HEK293T (cell line): ENCODE data around the gene EFNB2.

Source experiments
- ARNT ChIP-seq: fragments of 450-650 bp; IDR thresholded peaks from 2 replicates; pipeline ENCODE4 v1.6.1; 2017; ENCODE audit warnings: mild to moderate bottlenecking
- BHLHE40 ChIP-seq: fragments of 450-650 bp; IDR thresholded peaks from 2 replicates; pipeline ENCODE4 v1.6.1; 2016; ENCODE audit warnings: mild to moderate bottlenecking, moderate library complexity, borderline replicate concordance
- CTBP1 ChIP-seq: fragments of 450-650 bp; IDR thresholded peaks from 2 replicates; pipeline ENCODE4 v1.6.1; 2016; ENCODE audit warnings: borderline replicate concordance
- FOXA1 ChIP-seq: fragments of 450-650 bp; IDR thresholded peaks from 2 replicates; pipeline ENCODE4 v1.6.1; 2016; ENCODE audit warnings: mild to moderate bottlenecking
- FOXM1 ChIP-seq: fragments of 450-650 bp; IDR thresholded peaks from 2 replicates; pipeline ENCODE4 v1.6.1; 2017; ENCODE audit warnings: mild to moderate bottlenecking, borderline replicate concordance
- HDGF ChIP-seq: fragments of 450-650 bp; IDR thresholded peaks from 2 replicates; pipeline ENCODE4 v1.6.1; 2017; ENCODE audit warnings: antibody characterized with exemption, borderline replicate concordance
- L3MBTL2 ChIP-seq: fragments of 450-650 bp; conservative IDR thresholded peaks from 2 replicates; pipeline ENCODE4 v1.6.1; 2016; ENCODE audit warnings: mild to moderate bottlenecking
- LEF1 ChIP-seq: fragments of 450-650 bp; IDR thresholded peaks from 2 replicates; pipeline ENCODE4 v1.6.1; 2017; ENCODE audit warnings: mild to moderate bottlenecking, borderline replicate concordance
- NFRKB ChIP-seq: fragments of 450-650 bp; IDR thresholded peaks from 2 replicates; pipeline ENCODE4 v1.6.1; 2016; ENCODE audit warnings: mild to moderate bottlenecking, moderate library complexity
- PKNOX1 ChIP-seq: fragments of 450-650 bp; IDR thresholded peaks from 2 replicates; pipeline ENCODE4 v1.6.1; 2016
- SP1 ChIP-seq: fragments of 450-650 bp; IDR thresholded peaks from 2 replicates; pipeline ENCODE4 v1.6.1; 2017
- SUZ12 ChIP-seq: fragments of 450-650 bp; IDR thresholded peaks from 2 replicates; pipeline ENCODE4 v1.6.1; 2016; ENCODE audit warnings: mild to moderate bottlenecking
- TARDBP ChIP-seq: fragments of 450-650 bp; IDR thresholded peaks from 2 replicates; pipeline ENCODE4 v1.6.1; 2016
- ZNF384 ChIP-seq: fragments of 450-650 bp; IDR thresholded peaks from 2 replicates; pipeline ENCODE4 v1.6.1; 2016

DNA sequence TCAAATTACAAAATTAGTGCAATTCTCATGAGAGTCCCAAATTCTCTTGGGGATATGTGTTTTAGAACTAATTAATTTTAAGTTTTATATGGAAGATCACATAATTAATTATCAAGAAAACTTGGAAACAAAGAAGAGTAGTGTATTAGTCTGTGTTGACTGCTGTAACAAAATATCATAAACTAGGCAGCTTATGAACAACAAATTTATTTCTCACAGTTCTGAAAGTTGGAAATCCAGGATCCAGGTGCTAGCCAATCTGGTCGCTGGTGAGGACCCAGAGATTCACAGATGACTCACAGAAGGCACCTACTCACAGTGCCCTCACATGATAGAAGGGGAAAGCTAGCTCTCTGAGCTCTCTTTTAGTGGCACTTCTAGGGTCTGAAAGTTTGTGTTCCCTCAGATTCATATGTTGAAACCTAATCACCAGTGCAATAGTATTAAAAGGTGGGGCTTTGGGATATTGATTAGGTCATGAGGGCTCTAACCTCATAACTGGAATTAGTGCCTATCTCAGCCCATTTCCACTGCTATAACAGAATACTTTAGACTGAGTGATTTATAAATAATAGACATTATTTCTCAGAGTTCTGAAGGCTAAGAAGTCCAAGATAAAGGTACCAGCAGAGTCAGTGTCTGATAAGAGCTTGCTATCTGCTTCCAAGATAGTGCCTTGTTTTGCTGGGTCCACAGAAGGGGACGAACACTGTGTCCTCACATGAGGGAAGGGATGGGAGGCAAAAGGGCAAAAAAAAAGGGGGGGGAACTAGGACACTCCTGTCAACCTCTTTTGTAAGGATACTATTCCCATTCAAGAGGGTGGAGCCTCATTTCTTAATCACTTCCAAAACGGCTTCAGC, 34.0 kb upstream of the EFNB2 start:
- TF ChIP-seq HDGF, result no peak
- TF ChIP-seq ARNT, result no peak
- TF ChIP-seq SP1, result no peak
- no peak for TF ChIP-seq FOXM1
- no peak for TF ChIP-seq BHLHE40
- TF ChIP-seq FOXA1, result no peak
- TF ChIP-seq PKNOX1, result no peak
- no peak for TF ChIP-seq CTBP1
- no peak for TF ChIP-seq NFRKB
- no peak for TF ChIP-seq SUZ12
- no peak for TF ChIP-seq ZNF384
- TF ChIP-seq L3MBTL2, result no peak
- TF ChIP-seq TARDBP, result no peak
- TF ChIP-seq LEF1, result no peak
